SH-SY5Y (cell line): ENCODE data around the gene KIF11.

Source experiments
- GATA2 ChIP-seq: IDR thresholded peaks from 2 replicates; pipeline ENCODE4 v1.6.1; 2011; ENCODE audit warnings: mild to moderate bottlenecking, low read depth, low read length
- GATA3 ChIP-seq: IDR thresholded peaks from 2 replicates; pipeline ENCODE4 v1.6.1; 2011; ENCODE audit warnings: low read depth, mild to moderate bottlenecking, low read length, moderate library complexity

- TF ChIP-seq GATA2 = no peak
- TF ChIP-seq GATA3 = no peak
These were observed 88.4 kb downstream of the KIF11 start for GRCh38 chr10:92681306-92681834.
